T47D (cell line): Measurements from ENCODE around the gene WDR45B.
"Not testable (repeated sequence)": the region's sequence is repeated elsewhere in the genome, so short reads cannot be mapped to it uniquely, and the experiment has no call there.

Experiments
- DNase-seq, 2 experiments: peaks; one replicate each; pipeline versions ENCODE4 v3.0.0 to v3.0.0-alpha.2; 2011 to 2012; ENCODE audit warnings: low read depth in 1 of 2, low spot score in 1 of 2
- JUND ChIP-seq: IDR thresholded peaks from 2 replicates; pipeline ENCODE4 v1.6.1; 2012; ENCODE audit warnings: low read depth
- in situ Hi-C: cut with HindIII; loops from 2 replicates; pipeline ENCODE4 v1.10.0; 2016; ENCODE audit warnings: low sequenced_read_pairs, low pct_unique_long_range_greater_than_20kb

The WDR45B gene

DNA sequence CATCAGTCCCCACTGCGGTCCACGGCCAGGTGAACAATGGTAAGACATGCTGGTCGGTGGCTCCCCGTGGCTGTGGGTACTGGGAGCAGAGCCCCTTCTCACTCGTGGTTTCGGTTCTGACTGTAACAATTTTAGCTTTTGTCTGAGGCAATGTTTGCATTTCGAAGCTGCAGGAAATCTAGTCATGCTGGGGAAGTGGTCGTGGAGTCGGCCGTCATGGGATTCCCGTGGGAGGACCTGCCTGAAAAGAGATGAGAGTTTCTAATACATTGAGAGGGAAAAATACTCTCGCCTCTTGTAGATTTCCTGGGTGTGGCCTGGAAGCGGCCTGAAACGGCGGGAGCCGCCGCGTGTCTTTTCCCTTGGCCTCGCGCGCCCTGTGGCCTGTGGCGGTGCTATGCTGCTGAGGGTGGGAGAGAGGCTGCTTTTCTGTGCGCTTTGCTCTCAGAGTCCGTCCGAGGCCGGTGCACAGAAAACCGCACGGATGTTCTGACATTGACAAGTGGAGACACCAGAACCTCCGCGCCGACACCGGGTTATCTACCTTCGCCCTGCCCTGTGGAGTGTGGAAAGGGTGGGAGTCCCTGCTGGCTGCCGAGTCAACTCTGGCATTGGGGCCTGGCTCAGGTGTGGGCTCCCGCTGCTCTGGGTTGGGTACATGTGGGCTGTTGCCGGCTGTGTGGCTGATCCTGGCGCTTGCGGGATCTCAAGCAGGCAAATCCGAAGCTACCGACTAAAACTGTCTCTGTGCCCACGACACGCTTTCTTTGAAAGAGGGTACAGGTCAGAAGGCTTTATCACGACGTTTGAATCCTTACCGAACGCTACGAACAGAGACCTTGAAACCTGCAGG, 60.8 kb downstream of the WDR45B start:
- TF ChIP-seq JUND: no peak
- in situ Hi-C loops: no loop called here
- DNase-seq: no peak

DNA sequence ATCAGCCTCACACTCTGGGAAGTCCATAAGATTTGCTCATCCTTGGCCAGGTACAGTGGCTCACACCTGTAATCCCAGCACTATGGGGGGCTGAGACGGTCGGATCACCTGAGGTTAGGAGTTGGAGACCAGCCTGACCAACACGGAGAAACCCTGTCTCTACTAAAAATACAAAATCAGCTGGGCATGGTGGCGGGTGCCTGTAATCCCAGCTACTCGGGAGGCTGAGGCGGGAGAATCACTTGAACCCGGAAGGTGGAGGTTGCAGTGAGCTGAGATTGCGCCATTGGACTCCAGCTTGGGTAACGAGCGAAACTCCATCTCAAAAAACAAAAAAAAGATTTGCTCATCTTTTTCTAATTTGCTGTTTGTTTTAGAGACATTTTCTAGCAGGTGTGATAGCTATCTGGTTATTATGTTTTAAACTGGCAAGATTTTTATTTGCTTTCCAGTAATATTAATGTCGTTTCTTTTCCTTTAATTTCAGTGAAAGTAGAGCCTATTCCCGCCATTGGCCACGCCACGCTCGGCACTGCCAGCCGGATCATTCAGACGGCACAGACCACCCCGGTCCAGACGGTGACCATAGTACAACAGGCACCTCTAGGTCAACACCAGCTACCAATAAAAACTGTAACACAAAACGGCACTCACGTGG, 61.5 kb downstream of the WDR45B start:
- no peak for DNase-seq
- TF ChIP-seq JUND: no peak
- in situ Hi-C loops: no loop called here

DNA sequence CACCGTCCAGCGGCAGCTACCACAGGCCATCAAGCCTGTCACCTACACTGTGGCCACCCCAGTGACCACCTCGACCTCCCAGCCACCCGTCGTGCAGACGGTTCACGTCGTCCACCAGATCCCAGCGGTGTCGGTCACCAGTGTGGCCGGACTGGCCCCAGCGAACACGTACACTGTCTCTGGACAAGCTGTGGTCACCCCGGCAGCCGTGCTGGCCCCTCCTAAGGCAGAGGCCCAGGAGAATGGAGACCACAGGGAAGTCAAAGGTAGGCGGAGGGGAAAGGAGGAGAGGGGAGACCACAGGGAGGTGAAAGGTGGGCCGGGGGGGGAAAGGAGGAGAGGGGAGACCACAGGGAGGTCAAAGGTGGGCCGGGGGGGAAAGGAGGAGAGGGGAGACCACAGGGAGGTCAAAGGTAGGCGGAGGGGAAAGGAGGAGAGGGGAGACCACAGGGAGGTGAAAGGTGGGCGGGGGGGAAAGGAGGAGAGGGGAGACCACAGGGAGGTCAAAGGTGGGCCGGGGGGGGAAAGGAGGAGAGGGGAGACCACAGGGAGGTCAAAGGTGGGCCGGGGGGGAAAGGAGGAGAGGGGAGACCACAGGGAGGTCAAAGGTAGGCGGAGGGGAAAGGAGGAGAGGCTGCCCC, 62.2 kb downstream of the WDR45B start:
- DNase-seq, in situ Hi-C loops: not testable (repeated sequence)

DNA sequence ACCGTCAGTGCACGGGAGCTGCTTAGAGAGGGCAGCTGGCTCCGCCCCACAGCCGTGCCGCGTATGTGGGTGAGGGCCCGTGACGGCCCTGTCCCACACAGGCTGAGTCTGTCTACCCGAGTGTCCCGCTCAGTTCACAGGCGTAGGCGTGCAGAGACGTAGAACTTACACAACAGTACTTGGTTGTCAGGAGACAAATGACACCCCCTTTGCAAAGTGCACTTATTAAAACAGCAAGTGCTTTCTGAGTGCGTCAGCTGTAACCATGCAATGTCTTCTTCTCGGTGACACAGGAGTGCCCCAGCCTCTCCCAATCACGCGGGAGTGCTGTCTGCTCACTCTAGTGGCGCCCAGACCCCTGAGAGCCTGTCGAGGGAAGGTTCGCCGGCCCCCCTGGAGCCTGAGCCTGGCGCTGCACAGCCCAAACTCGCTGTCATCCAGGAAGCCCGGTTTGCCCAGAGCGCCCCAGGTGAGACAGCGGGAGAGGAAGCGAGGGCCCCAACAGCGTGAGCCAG, 64.5 kb downstream of the WDR45B start:
- no peak for TF ChIP-seq JUND
- in situ Hi-C loops: no loop called here
- no peak for DNase-seq

DNA sequence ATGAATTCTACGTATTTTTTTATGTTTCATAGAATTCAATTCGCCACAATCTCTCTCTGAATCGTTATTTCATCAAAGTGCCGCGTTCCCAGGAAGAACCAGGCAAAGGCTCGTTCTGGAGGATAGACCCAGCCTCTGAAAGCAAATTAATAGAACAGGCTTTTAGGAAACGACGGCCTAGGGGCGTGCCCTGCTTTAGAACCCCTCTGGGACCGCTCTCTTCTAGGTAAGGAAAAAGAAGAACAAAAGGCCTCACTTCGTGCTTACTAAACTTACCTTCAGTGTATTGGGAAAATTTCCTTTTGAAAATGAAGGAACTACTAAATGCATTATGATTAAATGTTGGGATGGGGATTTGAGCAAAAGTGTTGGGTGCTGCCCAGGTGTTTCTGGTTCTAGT, 65.5 kb downstream of the WDR45B start:
- no peak for DNase-seq
- in situ Hi-C loops: no loop called here
- TF ChIP-seq JUND: no peak

DNA sequence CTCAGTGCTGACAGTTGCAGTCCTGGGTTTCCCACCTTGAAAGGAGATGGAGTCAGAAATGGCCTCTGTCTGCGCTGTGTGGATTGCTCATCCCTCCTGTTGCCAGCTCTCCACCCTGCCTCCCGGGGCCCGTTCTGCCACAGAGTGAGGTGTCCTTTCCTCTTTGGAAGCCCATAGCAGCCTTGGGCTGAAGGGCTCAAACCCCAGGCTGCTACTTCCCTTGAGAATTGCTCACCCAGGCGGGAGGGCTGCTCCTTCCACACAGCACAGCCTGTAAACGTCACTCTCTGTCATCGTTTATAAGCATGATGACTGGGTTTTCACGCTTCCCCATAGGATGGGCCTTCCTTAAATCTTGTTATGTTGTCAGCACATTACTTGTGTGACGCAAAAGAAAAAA, 66.0 kb downstream of the WDR45B start:
- no peak for TF ChIP-seq JUND
- DNase-seq: no peak
- in situ Hi-C loops: no loop called here

DNA sequence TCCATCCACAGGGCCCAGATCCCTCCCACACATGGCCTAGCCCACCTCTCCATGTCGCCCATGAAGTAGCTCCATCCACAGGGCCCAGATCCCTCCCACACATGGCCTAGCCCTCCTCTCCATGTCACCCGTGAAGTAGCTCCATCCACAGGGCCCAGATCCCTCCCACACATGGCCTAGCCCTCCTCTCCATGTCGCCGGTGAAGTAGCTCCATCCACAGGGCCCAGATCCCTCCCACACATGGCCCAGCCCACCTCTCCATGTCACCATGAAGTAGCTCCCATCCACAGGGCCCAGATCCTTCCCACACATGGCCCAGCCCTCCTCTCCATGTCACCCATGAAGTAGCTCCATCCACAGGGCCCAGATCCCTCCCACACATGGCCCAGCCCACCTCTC, 68.3 kb downstream of the WDR45B start:
- in situ Hi-C loops, DNase-seq: not testable (repeated sequence)

DNA sequence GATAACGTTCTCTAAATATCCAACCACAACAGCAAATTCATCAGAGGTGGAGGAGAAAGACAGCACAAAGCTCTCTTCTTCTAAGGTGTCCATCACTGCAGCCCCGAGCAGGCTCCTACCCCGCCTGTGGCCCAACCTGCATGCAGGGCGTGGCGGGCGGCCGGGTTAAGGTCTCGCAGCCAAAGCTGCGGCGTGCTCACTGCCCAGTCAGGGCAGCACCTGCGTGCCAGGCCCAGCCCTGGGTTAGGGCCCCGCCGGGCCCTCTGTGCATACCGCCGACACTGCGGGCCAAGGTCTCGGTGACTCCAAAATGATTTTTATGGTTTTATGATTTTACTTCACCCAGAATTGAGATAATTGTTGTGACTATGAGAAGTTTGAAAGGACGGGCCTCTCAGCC, 70.9 kb downstream of the WDR45B start:
- TF ChIP-seq JUND: no peak
- in situ Hi-C loops: no loop called here
- no peak for DNase-seq

DNA sequence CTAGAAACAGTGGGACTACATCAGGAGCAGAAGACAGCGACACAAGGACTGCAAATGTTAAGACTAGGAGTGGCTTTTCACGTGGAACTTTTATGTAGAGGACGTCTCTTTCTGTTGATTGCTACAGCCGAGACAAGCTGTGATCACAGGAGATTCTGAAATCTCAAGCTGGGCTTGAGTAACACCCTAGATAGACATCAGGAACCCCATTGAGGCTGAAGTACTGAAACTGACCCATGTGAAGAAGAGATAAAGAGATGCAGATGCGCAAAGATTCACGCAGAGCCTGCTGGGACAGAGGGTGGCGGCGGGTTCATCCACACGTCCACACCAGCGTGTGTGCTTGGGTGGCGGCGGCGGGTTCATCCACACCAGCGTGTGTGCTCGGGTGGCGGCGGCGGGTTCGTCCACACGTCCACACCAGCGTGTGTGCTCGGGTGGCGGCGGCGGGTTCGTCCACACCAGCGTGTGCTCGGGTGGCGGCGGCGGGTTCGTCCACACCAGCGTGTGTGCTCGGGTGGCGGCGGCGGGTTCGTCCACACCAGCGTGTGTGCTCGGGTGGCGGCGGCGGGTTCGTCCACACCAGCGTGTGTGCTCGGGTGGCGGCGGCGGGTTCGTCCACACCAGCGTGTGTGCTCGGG, 72.5 kb downstream of the WDR45B start:
- in situ Hi-C loops, DNase-seq: not testable (repeated sequence)

DNA sequence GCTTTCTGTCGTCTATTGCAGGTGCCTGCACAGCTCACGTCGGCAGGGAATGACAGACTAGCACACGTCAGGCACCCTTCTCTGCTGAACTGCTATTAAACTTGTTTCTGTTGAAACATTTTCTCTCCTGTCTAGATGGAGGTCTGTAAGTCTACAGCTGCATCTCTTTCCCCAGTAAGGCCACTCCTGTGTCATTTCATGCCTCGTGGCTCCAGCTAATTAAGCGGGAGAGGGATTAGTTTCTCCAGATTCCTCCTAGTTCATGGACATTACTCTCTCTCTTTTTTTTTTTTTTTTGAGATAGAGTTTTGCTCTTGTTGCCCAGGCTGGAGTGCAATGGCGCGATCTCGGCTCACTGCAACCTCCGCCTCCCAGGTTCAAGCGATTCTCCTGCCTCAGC, 74.2 kb downstream of the WDR45B start:
- DNase-seq: no peak
- in situ Hi-C loops: no loop called here
- TF ChIP-seq JUND: no peak

DNA sequence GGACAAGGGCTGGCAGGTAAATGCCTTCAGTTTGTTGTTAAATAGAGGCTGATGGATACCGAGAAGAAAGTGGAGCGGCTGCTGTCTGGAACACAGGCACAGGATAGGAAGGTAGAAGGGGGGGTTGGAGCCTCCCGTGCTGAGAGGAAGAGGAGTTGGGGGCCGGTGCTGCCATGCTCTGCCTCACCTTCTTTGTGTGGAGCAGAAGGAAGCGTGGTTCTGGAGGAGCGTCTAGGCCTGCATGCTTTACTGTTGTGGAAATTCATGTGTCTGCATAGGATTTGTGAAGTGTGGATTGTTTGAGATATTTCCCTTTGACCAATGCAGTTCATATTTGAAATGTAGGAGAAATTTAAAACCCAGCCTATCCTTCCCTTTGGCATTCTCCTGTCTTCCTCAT, 76.4 kb downstream of the WDR45B start:
- in situ Hi-C loops: no loop called here
- DNase-seq: no peak
- no peak for TF ChIP-seq JUND

DNA sequence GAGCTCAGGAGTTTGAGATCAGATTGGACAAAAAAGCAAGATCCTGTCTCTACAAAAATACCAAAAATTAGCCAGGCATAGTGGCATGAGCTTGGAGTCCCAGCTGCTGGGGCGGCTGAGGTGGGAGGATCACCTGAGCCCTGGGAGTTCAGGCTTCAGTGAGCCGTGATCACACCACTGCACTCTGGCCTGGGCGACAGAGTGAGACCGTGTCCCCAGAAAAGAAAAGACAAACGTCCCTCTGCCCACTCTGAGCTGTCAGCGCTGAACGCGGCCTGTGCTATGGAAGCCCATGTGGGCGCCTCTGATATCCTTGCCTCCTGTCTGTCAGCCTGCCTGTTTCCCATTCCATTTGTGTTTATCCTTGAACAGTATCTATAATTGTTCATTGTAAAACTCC, 78.0 kb downstream of the WDR45B start:
- in situ Hi-C loops: no loop called here
- DNase-seq: no peak
- TF ChIP-seq JUND: no peak

DNA sequence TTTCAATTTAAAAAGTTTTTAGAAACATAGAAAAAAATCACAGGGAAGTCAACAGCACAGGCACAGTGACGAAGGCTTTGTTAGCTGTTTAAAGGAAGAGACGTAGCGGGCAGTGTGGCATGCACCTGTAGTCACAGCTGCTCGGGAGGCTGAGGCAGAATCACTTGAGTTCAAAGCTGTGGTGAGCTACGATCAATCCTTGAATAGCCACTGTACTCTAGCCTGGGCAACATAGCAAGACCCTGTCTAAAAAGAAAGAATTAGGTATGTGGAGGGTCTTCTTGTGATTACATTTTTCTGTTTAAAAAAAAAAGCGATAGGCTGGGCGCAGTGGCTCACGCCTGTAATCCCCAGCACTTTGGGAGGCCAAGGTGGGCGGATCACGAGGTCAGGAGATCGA, 78.6 kb downstream of the WDR45B start:
- in situ Hi-C loops: no loop called here
- no peak for TF ChIP-seq JUND
- DNase-seq: no peak
